GM12873 (cell line): ENCODE results near the gene USP32.

Experiments used
- CTCF ChIP-seq: IDR thresholded peaks from 2 replicates; pipeline ENCODE4 v1.5.1; 2012; ENCODE audit warnings: low read depth, mild to moderate bottlenecking, moderate library complexity, low read length, control low read depth; ENCODE audit not compliant: insufficient read depth; ENCODE audit errors: missing control alignments

USP32 gene

GRCh38 chr17:60169921-60170817 is 221.8 kb downstream of the USP32 start:
- no peak for TF ChIP-seq CTCF

- no peak for TF ChIP-seq CTCF
Measured at GRCh38 chr17:60168654-60169053, 223.3 kb downstream of the USP32 start.

- no peak for TF ChIP-seq CTCF
Measured at GRCh38 chr17:60167065-60167741, 224.7 kb downstream of the USP32 start.

- no peak for TF ChIP-seq CTCF
Measured at GRCh38 chr17:60165971-60166370, 226.0 kb downstream of the USP32 start.

- TF ChIP-seq CTCF: no peak
Measured at GRCh38 chr17:60165223-60165622, 226.7 kb downstream of the USP32 start.

- no peak for TF ChIP-seq CTCF
Measured at GRCh38 chr17:60164697-60165096, 227.2 kb downstream of the USP32 start.

GRCh38 chr17:60164164-60164563 is 227.8 kb downstream of the USP32 start:
- no peak for TF ChIP-seq CTCF
